Stimulated activated CD8-positive, alpha-beta memory T cell treated with anti-CD3 and anti-CD28 coated beads, Interleukin-12 subunit alpha, Interleukin-12 subunit beta, amount 100 ng/mL, for 24 hours (primary cell): ENCODE measurements around the gene MAP3K21.

Experiments used
- DNase-seq: peaks from one replicate; pipeline ENCODE4 v3.0.0-alpha.2; 2020; ENCODE audit errors: extremely low read depth

The MAP3K21 gene

GRCh38 chr1:233326319-233326718, 1.2 kb upstream of the MAP3K21 start:
- DNase-seq: no peak

GRCh38 chr1:233326811-233327650, 493 bp upstream of the MAP3K21 start:
- DNase-seq: peak; percentile 66

- no peak for DNase-seq
Observed at GRCh38 chr1:233328142-233328921, 808 bp downstream of the MAP3K21 start.

- DNase-seq: no peak
Observed at GRCh38 chr1:233331676-233332519, 4.4 kb downstream of the MAP3K21 start.

GRCh38 chr1:233333086-233333485, 5.6 kb downstream of the MAP3K21 start:
- no peak for DNase-seq

- DNase-seq: no peak
Observed at GRCh38 chr1:233334092-233334491, 6.6 kb downstream of the MAP3K21 start.

GRCh38 chr1:233336554-233337456, 9.3 kb downstream of the MAP3K21 start:
- no peak for DNase-seq

- DNase-seq: no peak
Observed at GRCh38 chr1:233337505-233337904, 10.0 kb downstream of the MAP3K21 start.

- DNase-seq: no peak
Observed at GRCh38 chr1:233338102-233338501, 10.6 kb downstream of the MAP3K21 start.

GRCh38 chr1:233340031-233340555, 12.6 kb downstream of the MAP3K21 start:
- DNase-seq: no peak

- no peak for DNase-seq
Observed at GRCh38 chr1:233340966-233341516, 13.5 kb downstream of the MAP3K21 start.

- DNase-seq: no peak
Observed at GRCh38 chr1:233342086-233342485, 14.6 kb downstream of the MAP3K21 start.

GRCh38 chr1:233343262-233343661, 15.7 kb downstream of the MAP3K21 start:
- DNase-seq: no peak

- no peak for DNase-seq
Observed at GRCh38 chr1:233347338-233347737, 19.8 kb downstream of the MAP3K21 start.

- no peak for DNase-seq
Observed at GRCh38 chr1:233349137-233349536, 21.6 kb downstream of the MAP3K21 start.

- no peak for DNase-seq
Observed at GRCh38 chr1:233354983-233355382, 27.5 kb downstream of the MAP3K21 start.

GRCh38 chr1:233355841-233356704, 28.5 kb downstream of the MAP3K21 start:
- no peak for DNase-seq

GRCh38 chr1:233356705-233356987, 29.1 kb downstream of the MAP3K21 start:
- DNase-seq: no peak

- no peak for DNase-seq
Observed at GRCh38 chr1:233357595-233358397, 30.3 kb downstream of the MAP3K21 start.
